ENCODE data around the gene BCL2L12.

Gene BCL2L12

GRCh38 chr19:49700563-49700962, 34.8 kb downstream of the BCL2L12 start:
- in situ Hi-C loops (cut with HindIII; ENCODE audit: low pct_ligation_motif_present, low sequenced_read_pairs), result no loop called here
- H3K36me3 ChIP-seq (replicated peaks), result no peaks in the 10 kb centered on the region
- H3K27me3 ChIP-seq (replicated peaks), result no peaks in the 10 kb centered on the region
- TF ChIP-seq CTCF (IDR thresholded peaks at IDR 0.05; ENCODE audit: low read depth, low read length, missing control alignments), result no peak
- no peak overlapping the region for H3K4me3 ChIP-seq (ENCODE audit: low read depth, low read length)
- DNase-seq, result no peak
- no peak overlapping the region for H3K27ac ChIP-seq

- in situ Hi-C loops (cut with HindIII; ENCODE audit: low pct_ligation_motif_present, low sequenced_read_pairs), result no loop called here
- Histone ChIP-seq H3K36me3 (replicated peaks) (no peaks in the 10 kb centered on the region), H3K27ac (no peak overlapping the region), H3K4me3 (ENCODE audit: low read depth, low read length) (no peak overlapping the region), H3K27me3 (replicated peaks) (no peaks in the 10 kb centered on the region)
- DNase-seq, result no peak
- no peak for TF ChIP-seq CTCF (IDR thresholded peaks at IDR 0.05; ENCODE audit: low read depth, low read length, missing control alignments)
These were observed 35.6 kb downstream of the BCL2L12 start for GRCh38 chr19:49701271-49701786.

- in situ Hi-C loops (cut with HindIII; ENCODE audit: low pct_ligation_motif_present, low sequenced_read_pairs), result no loop called here
- DNase-seq, result no peak
- H3K36me3 ChIP-seq (replicated peaks), result no peaks in the 10 kb centered on the region
- no peak overlapping the region for H3K4me3 ChIP-seq (ENCODE audit: low read depth, low read length)
- no peaks in the 10 kb centered on the region for H3K27me3 ChIP-seq (replicated peaks)
- no peak for TF ChIP-seq CTCF (IDR thresholded peaks at IDR 0.05; ENCODE audit: low read depth, low read length, missing control alignments)
- no peak overlapping the region for H3K27ac ChIP-seq
These were observed 39.3 kb downstream of the BCL2L12 start for GRCh38 chr19:49704888-49705642.

- no peaks in the 10 kb centered on the region for H3K36me3 ChIP-seq (replicated peaks)
- H3K4me3 ChIP-seq (ENCODE audit: low read depth, low read length), result no peak overlapping the region
- no peak overlapping the region for H3K27ac ChIP-seq
- no peaks in the 10 kb centered on the region for H3K27me3 ChIP-seq (replicated peaks)
- TF ChIP-seq CTCF (IDR thresholded peaks at IDR 0.05; ENCODE audit: low read depth, low read length, missing control alignments), result no peak
- no peak for DNase-seq
- in situ Hi-C loops (cut with HindIII; ENCODE audit: low pct_ligation_motif_present, low sequenced_read_pairs), result no loop called here
These were observed 40.2 kb downstream of the BCL2L12 start for GRCh38 chr19:49705919-49706318.

GRCh38 chr19:49710372-49710951, 44.7 kb downstream of the BCL2L12 start:
- H3K27ac ChIP-seq, result no peak overlapping the region
- H3K27me3 ChIP-seq (replicated peaks), result no peaks in the 10 kb centered on the region
- no peaks in the 10 kb centered on the region for H3K36me3 ChIP-seq (replicated peaks)
- DNase-seq, result no peak
- no peak for TF ChIP-seq CTCF (IDR thresholded peaks at IDR 0.05; ENCODE audit: low read depth, low read length, missing control alignments)
- no peak overlapping the region for H3K4me3 ChIP-seq (ENCODE audit: low read depth, low read length)
- in situ Hi-C loops (cut with HindIII; ENCODE audit: low pct_ligation_motif_present, low sequenced_read_pairs), result no loop called here

Measured in brain microvascular endothelial cell (primary cell).